NCI-H2196 (cell line): ENCODE results near the gene ATXN2.
"Not testable (repeated sequence)": the region's sequence is repeated elsewhere in the genome, so short reads cannot be mapped to it uniquely, and the experiment has no call there.

ENCODE experiments used
- DNase-seq: peaks from one replicate; lab custom pipeline; 2025; ENCODE audit not compliant: unreplicated experiment; lab: John Stamatoyannopoulos, UW

Gene ATXN2

GRCh38 chr12:111599453-111600204 lies 514 bp upstream of the ATXN2 start:
- peak; percentile 79 for DNase-seq

- DNase-seq = no peak
Measured at GRCh38 chr12:111597831-111598636, 1.1 kb downstream of the ATXN2 start.

DNA sequence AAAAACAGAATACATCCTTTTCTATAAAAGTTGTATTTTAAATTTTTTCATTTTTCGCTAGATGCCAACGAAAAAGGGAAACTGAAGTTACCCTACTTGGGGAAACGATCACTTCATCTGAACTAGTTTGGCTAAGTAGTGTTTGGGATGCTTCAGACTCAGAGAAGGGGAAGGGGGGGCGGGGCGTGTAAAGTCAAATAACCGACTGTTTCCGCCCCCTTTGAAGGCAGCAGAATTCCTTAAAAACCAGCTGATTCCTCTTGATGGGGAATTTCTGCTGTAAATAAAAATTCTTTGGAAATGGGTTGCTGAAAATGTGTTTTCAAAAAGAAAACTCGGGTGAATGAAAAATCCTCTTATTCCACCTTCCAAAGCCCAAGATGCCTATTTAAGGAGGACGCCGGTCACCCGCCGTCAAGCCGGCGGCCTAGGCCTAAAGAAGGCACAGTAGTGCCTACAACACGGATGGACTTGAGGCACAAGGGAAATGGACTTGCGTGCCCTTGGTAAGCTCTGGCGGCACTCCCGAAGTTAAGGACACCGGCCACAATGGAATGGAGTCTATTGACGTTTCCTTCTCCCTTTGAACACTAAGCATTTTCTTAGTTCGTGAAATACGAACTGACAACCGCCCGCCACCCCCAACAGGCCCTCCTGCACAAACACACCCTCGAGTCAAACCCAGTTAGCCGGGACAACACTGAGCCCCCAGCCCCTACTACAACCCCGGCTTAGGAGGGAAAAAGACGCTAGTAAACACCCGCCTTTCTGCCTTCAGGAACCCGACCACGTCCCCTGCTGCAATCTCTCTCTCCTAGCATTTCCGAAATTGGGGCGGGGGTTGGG lies 1.9 kb downstream of the ATXN2 start:
- peak; percentile 55 for DNase-seq

GRCh38 chr12:111595341-111595835 lies 3.7 kb downstream of the ATXN2 start:
- DNase-seq = not testable (repeated sequence)

GRCh38 chr12:111591399-111592010 lies 7.6 kb downstream of the ATXN2 start:
- not testable (repeated sequence) for DNase-seq

- DNase-seq = no peak
Measured at GRCh38 chr12:111590552-111590951, 8.6 kb downstream of the ATXN2 start.

GRCh38 chr12:111589601-111590000 lies 9.5 kb downstream of the ATXN2 start:
- DNase-seq = no peak

DNA sequence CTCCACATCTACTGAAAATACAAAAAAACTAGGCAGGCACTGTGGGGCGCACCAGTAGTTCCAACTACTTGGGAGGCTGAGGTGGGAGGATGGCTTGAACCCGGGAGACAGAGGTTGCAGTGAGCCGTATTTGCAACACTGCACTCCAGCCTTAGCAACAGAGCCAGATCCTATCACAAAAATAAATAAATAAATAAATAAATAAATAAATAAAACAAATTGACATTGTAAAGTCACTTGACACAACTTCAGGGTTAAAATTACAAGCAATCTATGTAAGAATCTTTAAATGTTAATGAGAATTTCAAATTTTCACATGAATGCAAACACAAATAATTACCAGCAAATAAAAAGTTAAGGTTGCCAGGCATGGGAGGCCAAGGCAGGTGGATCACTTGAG lies 11.1 kb downstream of the ATXN2 start:
- DNase-seq = no peak

GRCh38 chr12:111586986-111587385 lies 12.1 kb downstream of the ATXN2 start:
- no peak for DNase-seq

DNA sequence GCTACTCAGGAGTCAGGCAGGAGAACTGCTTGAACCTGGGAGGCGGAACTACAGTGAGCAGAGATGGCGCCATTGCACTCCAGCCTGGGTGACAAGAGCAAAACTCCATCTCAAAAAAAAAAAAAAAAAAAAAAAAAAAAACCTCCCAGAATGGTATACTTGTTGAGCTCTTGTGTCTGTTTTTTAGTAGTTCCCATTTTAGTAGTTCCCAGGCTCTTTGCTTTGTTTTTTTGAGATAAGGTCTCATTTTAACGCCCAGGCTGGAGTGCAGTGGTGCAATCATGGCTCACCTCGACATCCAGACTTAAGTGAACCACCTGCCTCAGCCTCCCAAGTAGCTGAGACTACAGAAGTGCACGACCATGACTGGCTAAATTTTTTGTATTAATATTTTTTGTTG lies 13.4 kb downstream of the ATXN2 start:
- DNase-seq = no peak

DNA sequence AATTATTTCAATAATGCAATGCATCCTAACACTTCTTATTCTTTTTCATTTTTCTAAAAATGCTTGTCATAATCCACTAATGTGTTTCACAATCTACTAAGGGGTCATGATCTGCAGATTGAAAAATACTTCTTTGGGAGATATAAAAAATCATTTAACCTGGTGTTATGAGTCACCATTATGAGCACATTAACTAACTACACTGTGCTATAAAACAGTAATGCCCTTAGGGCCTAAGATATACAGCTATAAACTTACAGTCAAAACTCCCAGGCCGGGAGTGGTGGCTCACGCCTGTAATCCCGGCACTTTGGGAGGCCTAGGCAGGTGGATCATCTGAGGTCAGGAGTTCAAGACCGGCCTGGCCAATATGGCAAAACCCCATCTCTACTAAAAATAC lies 14.2 kb downstream of the ATXN2 start:
- no peak for DNase-seq

GRCh38 chr12:111583506-111583905 lies 15.6 kb downstream of the ATXN2 start:
- DNase-seq = not testable (repeated sequence)

DNA sequence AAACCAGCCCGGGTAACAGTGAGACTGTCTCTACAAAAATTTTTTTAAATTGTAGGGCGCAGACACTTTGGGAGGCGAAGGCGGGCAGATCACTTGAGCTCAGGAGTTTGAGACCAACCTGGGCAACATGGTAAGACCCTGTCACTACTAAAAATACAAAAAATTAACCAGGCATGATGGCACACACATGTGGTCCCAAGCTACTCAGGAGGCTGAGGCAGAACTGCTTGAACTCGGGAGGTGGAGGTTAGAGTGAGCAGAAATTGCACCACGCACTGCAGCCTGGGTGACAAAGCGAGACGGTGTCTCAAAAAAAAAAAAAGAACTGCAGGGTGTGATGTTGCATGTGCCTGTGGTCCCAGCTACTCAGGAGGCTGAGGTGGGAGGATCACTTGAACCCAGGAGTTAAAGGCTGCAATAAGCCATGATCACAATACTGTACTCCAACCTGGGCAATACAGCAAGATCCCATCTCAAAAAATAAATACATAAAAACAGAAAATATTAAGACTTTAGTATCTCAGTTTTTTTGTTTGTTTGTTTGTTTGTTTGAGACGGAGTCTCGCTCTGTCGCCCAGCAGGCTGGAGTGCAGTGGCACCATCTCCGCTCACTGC lies 16.9 kb downstream of the ATXN2 start:
- no peak for DNase-seq

DNA sequence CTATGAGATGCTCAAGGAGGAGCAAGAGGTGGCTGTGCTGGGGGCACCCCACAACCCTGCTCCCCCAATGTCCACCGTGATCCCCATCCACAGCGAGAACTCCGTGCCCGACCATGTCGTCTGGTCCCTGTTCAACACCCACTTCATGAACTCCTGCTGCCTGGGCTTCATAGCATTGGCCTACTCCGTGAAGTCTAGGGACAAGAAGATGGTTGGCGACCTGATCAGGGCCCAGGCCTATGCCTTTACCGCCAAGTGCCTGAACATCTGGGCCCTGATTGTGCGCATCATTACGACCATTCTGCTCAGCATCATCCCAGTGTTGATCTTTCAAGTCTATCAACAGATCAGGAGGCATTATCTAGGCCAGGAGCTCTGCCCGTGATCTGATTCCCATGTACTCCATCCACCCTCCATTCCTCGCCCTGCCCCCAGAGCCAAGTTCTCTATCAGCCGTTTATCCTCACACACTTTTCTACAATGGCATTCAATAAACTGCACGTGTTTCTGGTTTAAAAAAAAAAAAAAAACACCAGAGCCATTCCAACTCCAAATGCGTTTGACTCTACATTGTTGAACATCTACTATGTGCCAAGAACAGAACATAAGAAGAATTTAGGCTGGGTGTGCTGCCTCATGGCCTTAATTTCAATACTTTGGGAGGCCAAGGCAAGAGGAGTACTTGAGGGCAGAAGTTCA lies 17.5 kb downstream of the ATXN2 start:
- no peak for DNase-seq

DNA sequence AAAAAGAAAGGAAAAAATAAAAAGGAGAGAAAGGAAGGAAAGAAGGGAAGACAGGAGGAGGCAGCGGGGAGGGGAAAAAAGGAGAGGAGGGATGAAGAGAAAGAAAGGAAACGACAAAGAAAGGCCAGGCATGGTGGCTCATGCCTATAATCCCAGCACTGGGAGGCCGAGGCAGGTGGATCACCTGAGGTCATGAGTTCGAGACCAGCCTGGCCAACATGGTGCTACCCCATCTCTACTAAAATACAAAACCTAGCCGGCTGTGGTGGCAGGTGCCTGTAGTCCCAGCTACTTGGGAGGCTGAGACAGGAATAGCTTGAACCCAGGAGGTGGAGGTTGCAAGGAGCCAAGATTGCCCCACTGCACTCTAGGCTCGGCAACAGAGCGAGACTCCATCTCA lies 18.4 kb downstream of the ATXN2 start:
- no peak for DNase-seq

DNA sequence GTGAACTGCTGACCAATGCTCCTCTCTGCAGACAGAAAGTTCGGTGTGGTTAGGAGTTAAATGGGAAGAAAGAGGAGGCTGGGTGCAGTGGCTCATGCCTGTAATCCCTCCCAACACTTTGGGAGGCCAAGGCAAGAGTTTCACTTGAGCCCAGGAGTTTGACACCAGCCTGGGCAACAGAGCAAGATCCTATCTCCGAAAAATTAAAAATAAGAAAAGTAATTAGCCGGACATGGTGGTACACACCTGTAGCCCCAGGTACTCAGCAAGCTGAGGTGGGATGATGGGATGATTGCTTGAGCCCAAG lies 19.0 kb downstream of the ATXN2 start:
- no peak for DNase-seq

- no peak for DNase-seq
Measured at GRCh38 chr12:111578971-111579340, 20.2 kb downstream of the ATXN2 start.

- DNase-seq = no peak
Measured at GRCh38 chr12:111578276-111578970, 20.7 kb downstream of the ATXN2 start.

GRCh38 chr12:111574797-111575443 lies 24.2 kb downstream of the ATXN2 start:
- DNase-seq = no peak
